Transverse colon (tissue), 3 donors: ENCODE data around the gene SELE.

Source experiments
- EP300 ChIP-seq: sonication (generic); formaldehyde crosslinking; IDR thresholded peaks from one replicate; pipeline ENCODE4 v1.6.1; 2017; ENCODE audit warnings: antibody characterized with exemption, low read depth
- POLR2A ChIP-seq: fragments of 450-650 bp; IDR thresholded peaks from one replicate; pipeline ENCODE4 v1.6.1; 2016; ENCODE audit warnings: antibody characterized with exemption, mild to moderate bottlenecking, moderate library complexity
- TF ChIP-seq, protein P1 (sequence below), 5 experiments: fragments of 200-600 bp in 3 of 5; fragments of 450-650 bp in 2 of 5; sonication (generic) in 3 of 5; IDR thresholded peaks; 1 replicate in 2 of 5; 2 replicates in 3 of 5; pipeline ENCODE4 v1.5.1; 2016 to 2017; ENCODE audit warnings: antibody characterized with exemption in 5 of 5, inconsistent platforms in 3 of 5, mild to moderate bottlenecking in 2 of 5, moderate library complexity in 1 of 5

DNA sequence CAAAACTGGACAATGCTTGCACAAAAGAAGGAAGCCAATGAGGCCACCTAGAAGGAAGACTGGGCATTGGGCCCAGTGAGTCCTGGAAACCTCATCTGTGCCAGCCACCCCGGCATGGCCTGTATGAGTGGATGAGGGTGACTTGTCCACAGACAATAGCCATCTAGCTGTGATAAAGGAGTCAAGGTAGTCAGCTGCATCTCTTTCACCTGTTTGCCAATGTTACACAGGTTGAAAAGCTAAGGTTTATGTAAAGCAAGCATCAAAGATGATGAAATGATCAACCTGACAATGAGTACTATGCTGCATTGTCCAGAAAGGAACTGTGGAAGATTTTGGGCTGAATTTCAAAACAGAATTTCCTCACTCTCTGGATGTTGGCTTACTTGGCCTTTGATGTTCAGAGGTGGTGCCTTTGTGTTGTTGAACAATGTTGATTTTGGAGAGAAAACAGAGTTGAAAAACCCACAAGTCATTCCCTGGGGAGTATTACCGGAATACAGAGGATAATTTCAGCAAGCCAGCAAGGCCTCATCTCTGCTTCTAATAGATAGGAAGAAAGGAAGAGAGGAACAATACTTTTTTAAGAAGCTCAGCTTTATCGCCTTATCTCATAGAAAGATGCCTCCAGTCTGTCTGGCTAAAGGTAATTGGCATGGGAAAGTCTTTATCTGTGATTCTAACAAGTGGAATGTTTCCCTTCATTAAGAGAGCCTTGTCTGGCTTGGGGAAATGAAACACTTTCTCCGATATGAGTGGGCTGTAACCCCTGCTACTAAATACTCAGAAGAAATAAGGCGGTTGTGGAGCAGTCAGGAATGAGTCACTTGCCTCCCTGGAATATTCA is 11.4 kb upstream of the SELE start:
- TF ChIP-seq EP300 (no peak), POLR2A (no peak)
- TF ChIP-seq, protein P1, sequence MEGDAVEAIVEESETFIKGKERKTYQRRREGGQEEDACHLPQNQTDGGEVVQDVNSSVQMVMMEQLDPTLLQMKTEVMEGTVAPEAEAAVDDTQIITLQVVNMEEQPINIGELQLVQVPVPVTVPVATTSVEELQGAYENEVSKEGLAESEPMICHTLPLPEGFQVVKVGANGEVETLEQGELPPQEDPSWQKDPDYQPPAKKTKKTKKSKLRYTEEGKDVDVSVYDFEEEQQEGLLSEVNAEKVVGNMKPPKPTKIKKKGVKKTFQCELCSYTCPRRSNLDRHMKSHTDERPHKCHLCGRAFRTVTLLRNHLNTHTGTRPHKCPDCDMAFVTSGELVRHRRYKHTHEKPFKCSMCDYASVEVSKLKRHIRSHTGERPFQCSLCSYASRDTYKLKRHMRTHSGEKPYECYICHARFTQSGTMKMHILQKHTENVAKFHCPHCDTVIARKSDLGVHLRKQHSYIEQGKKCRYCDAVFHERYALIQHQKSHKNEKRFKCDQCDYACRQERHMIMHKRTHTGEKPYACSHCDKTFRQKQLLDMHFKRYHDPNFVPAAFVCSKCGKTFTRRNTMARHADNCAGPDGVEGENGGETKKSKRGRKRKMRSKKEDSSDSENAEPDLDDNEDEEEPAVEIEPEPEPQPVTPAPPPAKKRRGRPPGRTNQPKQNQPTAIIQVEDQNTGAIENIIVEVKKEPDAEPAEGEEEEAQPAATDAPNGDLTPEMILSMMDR (IDR thresholded peaks at IDR 0.05) = no peak
